Neural crest cell (in vitro differentiated cells): Measurements from ENCODE around the gene SPTLC3. TPM values are rescaled to one million over a fixed set of nuclear protein-coding genes. Genes with fewer than 3 reads are reported as not detected.
A peak's percentile ranks its signal among the peaks of the same experiment; 100 is the strongest.

ENCODE experiments used
- DNase-seq: peaks from one replicate; pipeline ENCODE4 v3.0.0; 2021; ENCODE audit warnings: low read depth, mixed read lengths, low spot score
- H3K27ac Mint-ChIP-seq: one replicate; pipeline ENCODE4 v1.8.0; 2021; ENCODE audit warnings: mild to moderate bottlenecking, mixed read lengths; ENCODE audit not compliant: unreplicated experiment
- H3K27me3 Mint-ChIP-seq: 2 replicates; pipeline ENCODE4 v1.8.0; 2021; ENCODE audit warnings: low read depth, mild to moderate bottlenecking, mixed read lengths
- H3K36me3 Mint-ChIP-seq: 2 replicates; pipeline ENCODE4 v1.8.0; 2021; ENCODE audit warnings: low read depth, mild to moderate bottlenecking, mixed read lengths
- H3K4me1 Mint-ChIP-seq: 2 replicates; pipeline ENCODE4 v1.8.0; 2021; ENCODE audit warnings: mixed read lengths
- H3K4me3 Mint-ChIP-seq: one replicate; pipeline ENCODE4 v1.8.0; 2021; ENCODE audit warnings: mild to moderate bottlenecking, mixed read lengths
- H3K9me3 Mint-ChIP-seq: 2 replicates; pipeline ENCODE4 v1.8.0; 2021; ENCODE audit warnings: mixed read lengths
- CTCF ChIP-seq: fragments of 200-600 bp; sonication (generic); conservative IDR thresholded peaks from 2 replicates; pipeline ENCODE4 v1.5.0; 2021; ENCODE audit warnings: antibody characterized with exemption, mild to moderate bottlenecking
- total RNA-seq: library from RNA; stranded (reverse); gene quantifications from 2 replicates; pipeline ENCODE4 v1.2.1, GENCODE V29; 2021

The SPTLC3 gene
- total RNA-seq, 1 donor from 2014 or later: 0.33 TPM

DNA sequence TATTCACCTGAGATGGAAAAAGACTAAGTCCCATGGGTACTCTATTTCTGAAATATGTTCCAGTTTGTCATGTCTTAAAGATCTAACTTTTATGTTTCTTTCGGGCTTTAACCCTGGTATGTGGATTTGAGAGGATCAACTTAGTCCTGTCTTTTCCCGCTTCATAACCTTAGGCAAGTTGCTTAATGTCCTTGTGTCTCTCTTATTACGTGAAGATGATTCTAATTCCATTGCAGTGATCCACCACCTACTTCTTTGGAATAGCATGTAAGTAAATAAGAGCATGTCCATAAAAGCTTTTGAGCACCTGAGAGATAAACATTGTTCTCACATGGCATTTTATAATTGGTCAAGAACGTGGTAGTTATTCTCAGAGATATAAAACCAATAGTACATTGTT is 23.0 kb downstream of the SPTLC3 start:
- DNase-seq: no peak
- Mint-ChIP-seq H3K27me3 (no peaks in the 10 kb centered on the region), H3K27ac (peak overlapping the region; percentile 16), H3K4me3 (no peak overlapping the region), H3K4me1 (no peaks in the 10 kb centered on the region), H3K36me3 (no peaks in the 10 kb centered on the region), H3K9me3 (peaks cover 2% of the 10 kb centered on the region)
- no peak for TF ChIP-seq CTCF

DNA sequence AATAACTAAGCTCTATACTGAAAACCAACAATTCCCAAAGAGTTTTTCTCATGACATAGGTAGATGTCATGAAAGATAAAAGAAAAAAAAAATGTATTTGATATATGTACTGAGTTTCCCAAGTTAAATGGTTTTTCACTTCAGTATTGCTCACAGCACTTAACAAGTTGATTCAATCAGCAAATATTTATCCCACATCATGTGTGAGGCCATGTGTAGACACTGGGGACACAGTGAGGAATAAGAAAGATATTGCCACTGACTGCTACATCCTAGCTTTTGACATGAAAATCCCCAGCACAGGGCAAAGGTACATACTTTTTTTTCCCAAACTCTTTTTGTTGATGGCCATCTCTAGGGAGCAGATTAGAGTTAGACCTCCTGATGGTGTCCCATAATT is 25.3 kb downstream of the SPTLC3 start:
- no peak for TF ChIP-seq CTCF
- Mint-ChIP-seq H3K4me1 (no peaks in the 10 kb centered on the region), H3K27me3 (no peaks in the 10 kb centered on the region), H3K27ac (no peak overlapping the region), H3K4me3 (no peak overlapping the region), H3K9me3 (peaks cover 2% of the 10 kb centered on the region), H3K36me3 (no peaks in the 10 kb centered on the region)
- DNase-seq: no peak

- Mint-ChIP-seq H3K4me3 (no peak overlapping the region), H3K36me3 (no peaks in the 10 kb centered on the region), H3K4me1 (no peaks in the 10 kb centered on the region), H3K9me3 (peaks cover 2% of the 10 kb centered on the region), H3K27me3 (no peaks in the 10 kb centered on the region), H3K27ac (no peak overlapping the region)
- no peak for DNase-seq
- TF ChIP-seq CTCF: no peak
These were observed 26.2 kb downstream of the SPTLC3 start for GRCh38 chr20:13034936-13035335.

DNA sequence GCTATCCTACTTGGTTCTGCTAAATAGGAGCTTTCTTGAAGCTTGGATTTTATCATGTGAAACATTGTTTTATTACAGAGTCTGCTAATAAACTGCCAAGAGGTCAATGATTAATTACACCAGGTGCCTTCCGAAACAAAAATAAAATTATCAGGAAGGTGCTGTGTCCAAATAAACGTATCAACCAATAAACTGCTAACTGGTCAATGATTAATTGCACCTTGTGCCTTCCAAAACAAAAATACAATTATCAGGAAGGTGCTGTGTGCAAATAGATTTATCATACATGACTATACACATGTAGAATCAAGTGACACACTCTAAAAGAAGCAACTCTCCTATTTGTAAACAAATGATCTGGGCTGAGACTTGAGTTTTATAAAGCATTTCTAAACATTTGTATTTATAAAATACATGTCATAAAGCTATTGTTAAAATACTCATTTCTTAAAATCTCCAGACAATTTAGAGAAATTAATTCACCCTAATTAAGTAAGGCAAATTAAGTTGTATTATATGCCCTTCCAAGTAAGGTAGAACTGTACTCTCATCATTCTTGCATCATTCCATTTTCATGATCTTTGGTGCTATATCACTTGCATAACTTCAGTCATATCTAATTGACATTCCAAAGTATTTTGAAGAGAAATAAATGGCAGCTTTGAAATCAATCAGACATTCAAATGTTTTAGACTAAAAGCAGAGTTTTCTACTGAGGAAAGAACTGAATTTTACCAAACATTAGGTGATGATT is 26.8 kb downstream of the SPTLC3 start:
- no peak overlapping the region for H3K27ac Mint-ChIP-seq
- DNase-seq: no peak
- no peak overlapping the region for H3K4me3 Mint-ChIP-seq
- no peaks in the 10 kb centered on the region for H3K36me3 Mint-ChIP-seq
- no peak for TF ChIP-seq CTCF
- no peaks in the 10 kb centered on the region for H3K27me3 Mint-ChIP-seq
- no peaks in the 10 kb centered on the region for H3K4me1 Mint-ChIP-seq
- H3K9me3 Mint-ChIP-seq: peaks cover 2% of the 10 kb centered on the region

- H3K27ac Mint-ChIP-seq: no peak overlapping the region
These were observed 29.0 kb downstream of the SPTLC3 start for GRCh38 chr20:13037727-13038126.

More at GRCh38 chr20:13037727-13038126, 29.0 kb downstream of the SPTLC3 start:
- Mint-ChIP-seq H3K4me3 (no peak overlapping the region), H3K4me1 (no peaks in the 10 kb centered on the region), H3K36me3 (no peaks in the 10 kb centered on the region), H3K9me3 (no peaks in the 10 kb centered on the region), H3K27me3 (no peaks in the 10 kb centered on the region)
- TF ChIP-seq CTCF: no peak
- DNase-seq: no peak
